ENCODE results near the gene KLHL40. TPM values are rescaled to one million over a fixed set of nuclear protein-coding genes. Genes with fewer than 3 reads are reported as not detected.

Gene KLHL40
- total and polyA plus RNA-seq, 2 experiments from 2014 or later: not detected

- 92% methylated on average over 2 of the region's 2 CpGs for WGBS (ENCODE audit: low lambda C conversion rate, missing lambda C conversion rate)
- Histone ChIP-seq H3K4me3 (no peak overlapping the region), H4K20me1 (ENCODE audit: insufficient read depth, poor library complexity, severe bottlenecking) (no peaks in the 10 kb centered on the region), H3K79me2 (no peaks in the 10 kb centered on the region), H3K27ac (no peak overlapping the region), H2AFZ (no peak overlapping the region), H3K9me3 (ENCODE audit: low read depth) (no peaks in the 10 kb centered on the region), H3K27me3 (no peaks in the 10 kb centered on the region), H3K4me2 (no peak overlapping the region), H3K9me2 (replicated peaks; ENCODE audit: insufficient read depth) (no peaks in the 10 kb centered on the region), H3K36me3 (replicated peaks; ENCODE audit: insufficient read depth, low read depth) (no peaks in the 10 kb centered on the region), H3K4me1 (ENCODE audit: insufficient read depth) (no peaks in the 10 kb centered on the region)
- no peak for DNase-seq (ENCODE audit: low spot score)
- TF ChIP-seq CTCF (IDR thresholded peaks at IDR 0.05; ENCODE audit: poor library complexity) (no peak), EZH2phosphoT487 (IDR thresholded peaks at IDR 0.05; ENCODE audit: low read depth, severe bottlenecking, unreplicated experiment) (no peak), EZH2 (IDR thresholded peaks at IDR 0.05; ENCODE audit: borderline replicate concordance) (no peak)
Measured at GRCh38 chr3:42723219-42723618, 37.9 kb downstream of the KLHL40 start.

- TF ChIP-seq EZH2 (IDR thresholded peaks at IDR 0.05; ENCODE audit: borderline replicate concordance): no peak
- Histone ChIP-seq H3K27me3 (no peaks in the 10 kb centered on the region), H3K36me3 (replicated peaks; ENCODE audit: insufficient read depth, low read depth) (no peaks in the 10 kb centered on the region), H3K9me2 (replicated peaks; ENCODE audit: insufficient read depth) (no peaks in the 10 kb centered on the region), H3K4me3 (no peak overlapping the region), H3K27ac (no peak overlapping the region), H3K4me1 (ENCODE audit: insufficient read depth) (no peaks in the 10 kb centered on the region), H2AFZ (no peak overlapping the region), H3K79me2 (no peaks in the 10 kb centered on the region), H3K9me3 (ENCODE audit: low read depth) (no peaks in the 10 kb centered on the region), H3K4me2 (no peak overlapping the region), H4K20me1 (ENCODE audit: insufficient read depth, poor library complexity, severe bottlenecking) (no peaks in the 10 kb centered on the region)
- 80% methylated on average over 2 of the region's 2 CpGs for WGBS (ENCODE audit: low lambda C conversion rate, missing lambda C conversion rate)
- no peak for DNase-seq (ENCODE audit: low spot score)
Measured at GRCh38 chr3:42725454-42725853, 40.1 kb downstream of the KLHL40 start.

- H4K20me1 ChIP-seq (ENCODE audit: insufficient read depth, poor library complexity, severe bottlenecking): no peaks in the 10 kb centered on the region
- H3K79me2 ChIP-seq: no peaks in the 10 kb centered on the region
- H3K27ac ChIP-seq: no peak overlapping the region
- H2AFZ ChIP-seq: no peak overlapping the region
- H3K4me2 ChIP-seq: no peak overlapping the region
- no peaks in the 10 kb centered on the region for H3K36me3 ChIP-seq (replicated peaks; ENCODE audit: insufficient read depth, low read depth)
- no peaks in the 10 kb centered on the region for H3K27me3 ChIP-seq
- WGBS (ENCODE audit: low lambda C conversion rate, missing lambda C conversion rate): 57% methylated on average over 3 of the region's 3 CpGs
- H3K4me3 ChIP-seq: no peak overlapping the region
- H3K9me2 ChIP-seq (replicated peaks; ENCODE audit: insufficient read depth): no peaks in the 10 kb centered on the region
- no peaks in the 10 kb centered on the region for H3K9me3 ChIP-seq (ENCODE audit: low read depth)
- TF ChIP-seq EZH2phosphoT487 (IDR thresholded peaks at IDR 0.05; ENCODE audit: low read depth, severe bottlenecking, unreplicated experiment): no peak
- TF ChIP-seq CTCF (IDR thresholded peaks at IDR 0.05; ENCODE audit: poor library complexity): no peak
- no peak for TF ChIP-seq EZH2 (IDR thresholded peaks at IDR 0.05; ENCODE audit: borderline replicate concordance)
- no peaks in the 10 kb centered on the region for H3K4me1 ChIP-seq (ENCODE audit: insufficient read depth)
- DNase-seq (ENCODE audit: low spot score): no peak
Measured at GRCh38 chr3:42728056-42728455, 42.7 kb downstream of the KLHL40 start.

- Histone ChIP-seq H3K27ac (no peak overlapping the region), H3K9me2 (replicated peaks; ENCODE audit: insufficient read depth) (no peaks in the 10 kb centered on the region), H3K79me2 (no peaks in the 10 kb centered on the region), H3K36me3 (replicated peaks; ENCODE audit: insufficient read depth, low read depth) (no peaks in the 10 kb centered on the region), H3K4me2 (no peak overlapping the region), H3K27me3 (no peaks in the 10 kb centered on the region), H3K4me3 (no peak overlapping the region), H2AFZ (no peak overlapping the region), H3K9me3 (ENCODE audit: low read depth) (no peaks in the 10 kb centered on the region), H3K4me1 (ENCODE audit: insufficient read depth) (no peaks in the 10 kb centered on the region), H4K20me1 (ENCODE audit: insufficient read depth, poor library complexity, severe bottlenecking) (no peaks in the 10 kb centered on the region)
- TF ChIP-seq EZH2phosphoT487 (IDR thresholded peaks at IDR 0.05; ENCODE audit: low read depth, severe bottlenecking, unreplicated experiment) (no peak), CTCF (IDR thresholded peaks at IDR 0.05; ENCODE audit: poor library complexity) (no peak), EZH2 (IDR thresholded peaks at IDR 0.05; ENCODE audit: borderline replicate concordance) (no peak)
- 90% methylated on average over 3 of the region's 3 CpGs for WGBS (ENCODE audit: low lambda C conversion rate, missing lambda C conversion rate)
- no peak for DNase-seq (ENCODE audit: low spot score)
Measured at GRCh38 chr3:42728668-42729364, 43.5 kb downstream of the KLHL40 start.
